GM21576 (cell line): ENCODE measurements around the gene NEDD4L.

ENCODE experiments used
- ATAC-seq: cut with Tn5 transposase; IDR thresholded peaks from one replicate; pipeline ENCODE4 v1.9.1; 2021; ENCODE audit warnings: mild to moderate bottlenecking, moderate library complexity; ENCODE audit not compliant: unreplicated experiment

The NEDD4L gene

DNA sequence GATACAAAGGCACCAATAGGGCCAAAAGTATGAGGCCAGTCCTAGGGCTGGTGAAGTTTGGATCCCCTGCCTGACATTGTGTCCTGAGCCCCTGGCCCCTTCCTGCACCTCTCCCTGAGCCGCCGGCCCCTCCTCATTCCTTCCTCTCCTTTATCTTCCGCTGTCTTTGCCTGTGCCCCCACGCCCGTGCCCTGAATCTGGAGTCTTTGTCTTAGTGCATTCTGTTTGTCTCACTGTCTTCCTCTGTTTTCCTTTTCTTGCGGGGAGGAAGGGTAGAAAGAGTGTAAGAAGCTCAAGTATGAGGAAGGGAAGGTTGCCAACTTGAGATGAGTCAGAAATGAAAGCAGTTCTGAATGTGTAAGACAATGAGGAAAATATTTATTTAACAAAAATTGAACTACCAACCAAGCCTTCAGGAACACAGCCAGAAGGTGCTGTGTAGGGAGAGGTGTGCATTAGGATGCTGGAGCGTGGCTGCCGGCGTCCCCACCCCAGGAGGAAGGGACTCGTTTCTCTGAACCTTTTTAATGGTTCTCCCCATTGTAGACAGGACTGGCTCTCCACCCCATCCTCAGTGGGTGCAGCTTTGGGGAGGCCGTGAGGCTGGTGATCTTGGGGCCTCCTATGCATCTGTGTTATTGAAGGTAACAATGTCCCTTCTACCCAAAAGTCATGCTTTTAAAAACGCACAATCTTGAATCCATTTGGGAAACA, 133.1 kb downstream of the NEDD4L start:
- no peak for ATAC-seq

DNA sequence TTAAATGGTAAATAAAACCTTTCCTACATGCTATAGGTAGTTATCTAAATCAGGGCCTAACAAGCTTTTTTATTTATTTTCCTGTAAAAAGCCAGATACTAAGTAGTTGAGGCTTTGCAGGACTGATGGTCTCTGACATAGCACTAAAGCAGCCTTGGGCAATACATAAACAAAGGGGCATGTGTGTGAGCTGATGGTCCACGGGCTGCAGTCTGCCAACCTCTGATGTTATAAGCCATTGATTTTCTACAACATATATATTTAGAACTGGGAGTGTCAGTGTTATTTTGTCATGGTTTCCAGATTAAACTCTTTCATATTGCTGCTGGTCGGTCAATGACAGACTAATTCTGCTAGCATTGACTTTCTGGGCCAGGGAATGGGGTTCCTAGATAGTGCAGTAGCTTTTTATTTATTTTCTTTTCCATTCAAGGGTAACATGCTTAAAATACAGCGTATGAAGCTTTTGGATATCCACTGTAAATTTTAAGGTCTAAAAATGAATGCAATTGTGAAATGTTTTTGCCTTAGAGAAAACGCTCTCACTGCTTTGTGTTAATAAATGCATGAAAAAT, 134.0 kb downstream of the NEDD4L start:
- no peak for ATAC-seq

DNA sequence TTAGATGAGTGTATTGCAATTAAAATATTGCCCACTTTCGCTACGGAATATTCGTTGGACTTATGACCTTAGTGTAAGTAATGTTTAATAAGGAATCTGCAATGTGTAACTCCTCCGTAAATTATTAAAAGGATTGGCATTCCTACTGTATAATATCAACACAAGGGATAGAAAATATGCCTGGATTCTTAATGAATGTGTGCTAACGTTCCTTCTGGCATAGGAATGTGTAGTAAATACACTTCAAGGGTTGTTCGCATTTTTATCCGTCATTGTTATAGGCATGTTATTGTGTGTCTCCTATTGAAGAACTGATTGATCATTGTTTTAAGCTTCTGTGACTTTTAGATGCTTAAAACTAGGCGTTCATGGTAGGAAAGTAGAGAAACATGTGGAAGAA, 134.5 kb downstream of the NEDD4L start:
- no peak for ATAC-seq

DNA sequence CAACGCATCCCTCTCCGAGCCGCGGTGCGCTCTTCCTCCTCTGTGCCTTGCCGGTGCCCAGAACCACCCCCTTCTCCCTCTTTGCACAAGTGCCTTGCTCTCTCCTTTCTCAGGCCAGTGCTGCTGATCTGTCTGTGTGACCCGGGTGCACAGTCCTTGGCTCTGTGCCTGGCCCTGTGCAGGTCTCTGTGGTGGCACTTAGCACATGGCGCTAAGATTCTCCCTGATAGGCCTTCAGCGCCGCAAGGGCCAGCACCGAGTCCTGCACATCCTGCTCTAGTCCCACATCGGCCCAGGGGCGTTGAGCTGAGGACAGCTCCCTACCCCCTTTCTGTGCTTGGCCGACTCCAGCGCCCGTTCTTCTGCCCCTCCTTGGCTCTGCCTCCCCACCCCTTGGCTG, 136.1 kb downstream of the NEDD4L start:
- no peak for ATAC-seq

DNA sequence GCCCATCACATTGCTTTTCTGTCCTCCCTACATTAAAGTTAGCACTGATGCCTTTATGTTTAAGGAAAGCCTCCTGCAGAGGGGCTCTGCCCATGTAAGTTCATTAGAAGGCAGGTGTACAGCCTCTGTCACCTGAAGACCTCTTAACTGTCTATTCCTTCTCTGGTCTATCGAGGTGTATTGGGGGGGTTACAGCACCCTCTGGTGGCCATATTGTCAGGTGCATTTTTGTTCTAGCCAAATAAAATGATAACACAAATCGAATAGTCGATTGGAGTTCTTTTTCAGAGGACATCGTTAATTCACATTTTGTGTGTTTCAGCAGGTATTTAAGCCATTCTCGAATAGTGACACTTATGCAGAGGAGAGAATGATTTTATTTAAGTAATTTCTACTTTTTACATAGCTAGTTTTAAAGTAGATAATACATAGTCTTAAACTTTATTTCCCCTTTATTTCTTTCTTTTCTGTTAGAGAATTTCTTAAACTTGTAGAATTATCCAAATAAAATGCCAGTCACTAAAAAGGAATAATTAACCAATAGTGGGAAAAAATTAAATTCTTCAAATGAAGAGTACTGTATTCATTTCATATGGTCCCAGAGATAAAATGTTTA, 136.8 kb downstream of the NEDD4L start:
- no peak for ATAC-seq

DNA sequence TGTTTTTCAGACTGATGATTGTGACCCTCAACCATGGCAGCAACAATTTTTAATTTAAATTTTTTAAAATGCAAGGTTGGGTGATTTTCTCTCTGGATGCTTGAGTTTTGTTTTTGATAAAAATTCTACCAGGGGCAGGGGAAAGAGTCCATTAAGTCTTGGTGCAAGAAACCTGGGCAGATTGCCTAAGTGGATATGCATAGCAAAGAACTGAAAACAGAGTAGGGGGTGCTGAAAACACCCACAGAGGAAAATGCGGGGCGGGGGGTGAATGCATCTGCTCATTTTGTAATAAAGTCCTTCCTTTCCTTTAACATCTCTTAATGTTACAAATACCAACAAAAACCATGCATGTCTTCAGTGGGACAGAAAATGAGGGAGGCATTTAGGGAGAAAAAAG, 138.0 kb downstream of the NEDD4L start:
- ATAC-seq: no peak

DNA sequence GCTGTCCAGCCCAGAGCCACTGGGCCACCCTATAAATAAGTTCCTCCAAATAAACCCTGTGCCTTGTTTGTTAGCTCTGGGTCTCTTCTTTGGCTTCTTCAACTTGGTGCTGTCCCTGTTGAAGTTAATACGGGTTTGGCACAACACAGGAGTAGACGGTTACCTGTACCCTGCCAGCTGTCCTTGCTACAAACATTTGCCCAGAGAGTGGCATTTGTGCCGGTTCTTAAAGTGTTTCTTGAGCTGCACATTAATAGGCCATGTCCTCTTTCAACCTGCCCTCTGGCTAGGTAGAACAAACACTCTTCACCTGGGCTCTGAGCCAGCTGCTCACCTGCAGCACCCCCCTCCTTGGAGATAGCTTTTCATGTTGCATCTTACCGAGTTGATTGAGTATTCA, 139.2 kb downstream of the NEDD4L start:
- ATAC-seq: no peak

DNA sequence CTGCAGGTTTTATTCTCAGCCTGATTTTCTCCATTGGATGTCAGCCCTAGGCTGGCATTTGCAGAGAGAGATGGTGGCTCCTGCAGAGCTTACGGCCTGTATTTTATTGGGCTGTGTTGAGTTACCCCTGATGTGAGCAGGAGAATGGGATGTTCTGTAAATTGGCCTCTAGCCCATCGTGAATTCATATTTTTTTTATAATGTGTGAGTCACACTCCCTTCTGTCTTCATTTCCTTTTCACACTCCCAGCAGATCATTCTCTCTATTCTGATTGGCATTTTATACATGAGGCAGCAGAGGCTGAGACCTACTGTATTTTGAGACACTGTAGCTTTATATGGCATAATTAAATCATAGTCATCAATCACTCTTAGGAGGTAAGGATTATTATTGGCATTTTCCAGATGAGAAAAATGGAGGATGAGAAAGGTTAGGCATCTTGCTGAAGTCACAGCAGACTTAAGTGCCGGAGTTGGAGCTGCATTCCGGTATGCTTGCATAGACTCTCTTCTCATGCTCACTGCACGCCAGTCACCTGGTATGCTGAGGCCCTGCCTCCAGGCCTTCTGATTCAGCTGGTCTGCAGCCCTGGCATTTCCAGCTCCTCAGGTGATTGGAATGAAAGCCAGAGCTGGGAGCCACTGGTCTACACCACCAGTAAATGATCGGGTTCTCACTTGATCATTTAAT, 142.4 kb downstream of the NEDD4L start:
- no peak for ATAC-seq

DNA sequence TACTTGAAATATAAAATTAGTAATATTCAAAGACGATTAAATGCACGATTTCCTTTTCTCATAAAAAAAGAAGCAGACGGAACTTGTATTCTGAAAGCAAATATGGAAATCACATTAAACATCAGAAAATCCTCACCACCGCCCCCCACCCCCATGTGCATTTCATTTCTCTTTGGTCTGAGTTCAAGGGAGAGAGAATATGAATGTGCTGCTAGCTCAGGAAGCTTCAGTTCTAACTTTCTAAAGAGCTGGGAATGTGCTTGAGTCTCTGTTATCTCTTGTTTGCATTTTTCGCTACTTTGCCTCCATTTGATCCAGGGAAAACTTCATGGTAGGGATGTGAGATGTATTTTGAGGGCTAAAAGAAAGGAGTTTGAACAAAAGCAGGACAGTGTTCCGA, 143.6 kb downstream of the NEDD4L start:
- ATAC-seq: no peak

DNA sequence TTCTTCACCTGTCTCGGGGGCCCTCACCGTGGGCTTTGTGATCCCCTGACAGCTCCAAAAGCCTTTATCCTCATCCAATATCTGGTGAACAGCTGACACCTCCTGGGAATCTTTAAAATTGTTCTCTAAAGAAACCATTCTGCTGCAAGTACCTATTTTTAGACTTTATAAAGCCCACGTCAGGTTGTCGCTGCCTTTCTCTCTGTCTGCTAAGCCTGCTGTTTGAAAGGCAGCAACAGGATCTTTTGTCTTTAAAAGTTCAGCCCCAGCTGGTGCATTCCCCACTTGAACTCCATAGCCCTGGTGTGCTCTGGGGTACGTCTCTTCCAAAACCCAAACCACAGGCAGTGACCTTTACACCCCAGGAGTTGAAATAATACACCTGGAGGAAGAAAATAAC, 145.0 kb downstream of the NEDD4L start:
- no peak for ATAC-seq

DNA sequence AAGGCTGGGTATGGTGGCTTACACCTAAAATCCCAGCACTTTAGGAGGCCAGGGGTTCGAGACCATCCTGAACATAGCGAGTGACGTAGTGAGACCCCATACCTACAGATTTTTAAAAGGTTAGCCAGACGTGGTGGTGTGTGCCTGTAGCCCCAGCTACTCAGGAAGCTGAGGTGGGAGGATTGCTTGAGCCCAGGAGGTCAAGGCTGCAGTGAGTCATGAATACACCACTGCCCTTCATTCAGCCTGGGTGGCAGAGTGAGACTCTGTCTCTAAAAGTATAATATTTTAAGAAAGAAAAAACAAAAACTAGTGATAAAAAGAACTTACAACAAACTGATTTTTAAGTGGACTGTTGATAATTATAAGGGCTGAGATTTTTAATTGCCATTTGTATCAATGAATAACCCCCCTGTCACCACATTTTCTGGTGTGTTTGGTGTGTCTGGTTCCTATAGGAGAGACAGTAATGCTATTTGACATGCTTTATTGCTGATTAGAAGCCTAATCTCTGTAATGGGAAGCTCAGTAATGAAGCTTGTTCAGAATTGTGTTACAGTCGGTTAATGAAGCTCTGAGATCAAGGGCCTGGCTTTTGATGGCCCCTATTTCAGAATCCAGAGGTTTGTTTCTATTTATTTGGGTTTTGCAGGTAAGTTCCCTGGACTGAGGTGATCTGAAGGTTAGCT, 147.0 kb downstream of the NEDD4L start:
- ATAC-seq: no peak

DNA sequence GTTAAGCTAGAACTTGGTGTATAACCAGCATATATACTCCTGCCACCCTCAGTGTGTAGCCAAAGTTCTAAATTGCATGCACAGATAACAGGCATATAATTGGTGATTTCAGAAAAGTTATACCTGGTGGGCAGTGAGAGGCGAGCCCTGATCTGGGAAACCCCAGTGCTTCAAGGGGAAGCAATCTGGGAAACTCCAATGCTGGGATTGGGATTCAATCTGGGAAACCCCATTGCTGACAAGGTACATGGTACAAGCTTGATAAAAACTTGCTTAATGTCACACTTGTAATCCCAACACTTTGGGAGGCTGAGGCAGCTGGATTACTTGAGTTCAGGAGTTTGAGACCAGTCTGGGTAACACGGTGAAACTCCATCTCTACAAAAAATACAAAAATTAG, 147.6 kb downstream of the NEDD4L start:
- no peak for ATAC-seq

DNA sequence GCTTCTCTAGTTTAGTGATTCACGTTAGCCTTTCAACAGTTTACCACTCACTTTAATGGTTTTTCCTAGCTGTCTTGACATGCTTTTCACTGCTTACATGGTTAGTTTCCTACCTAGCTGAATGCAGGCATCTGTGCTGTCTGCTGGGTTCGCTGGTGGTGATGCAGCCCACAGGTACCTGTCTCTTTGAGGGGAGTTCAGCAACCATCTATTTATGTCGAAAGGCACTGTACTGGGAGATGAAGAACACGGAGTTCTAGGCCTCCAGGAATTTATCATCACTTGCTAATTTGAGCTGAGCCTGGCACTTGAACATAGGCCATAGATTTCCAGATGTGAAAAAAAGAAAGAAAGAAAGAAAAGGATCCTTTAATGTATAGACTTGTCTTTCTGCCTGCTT, 148.5 kb downstream of the NEDD4L start:
- ATAC-seq: no peak

DNA sequence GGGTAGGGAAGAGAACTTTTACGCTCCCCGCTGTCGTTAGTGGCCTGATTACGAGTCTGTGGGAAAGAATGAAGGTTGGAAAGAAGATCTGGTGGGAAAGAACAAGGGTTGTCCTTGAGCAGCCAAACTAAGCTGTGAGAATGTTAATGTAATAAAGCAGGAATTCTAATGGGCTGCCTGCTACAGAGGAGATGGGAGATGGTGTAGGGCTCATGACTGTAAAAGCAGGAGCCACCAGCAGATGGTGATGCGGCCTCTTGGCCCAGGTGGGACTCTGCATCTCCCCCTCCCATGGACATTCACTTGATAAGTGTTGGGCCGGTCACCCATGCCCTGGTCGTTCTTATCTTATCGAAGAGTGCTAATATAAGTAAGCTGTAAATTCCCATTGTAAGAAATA, 150.0 kb downstream of the NEDD4L start:
- no peak for ATAC-seq

DNA sequence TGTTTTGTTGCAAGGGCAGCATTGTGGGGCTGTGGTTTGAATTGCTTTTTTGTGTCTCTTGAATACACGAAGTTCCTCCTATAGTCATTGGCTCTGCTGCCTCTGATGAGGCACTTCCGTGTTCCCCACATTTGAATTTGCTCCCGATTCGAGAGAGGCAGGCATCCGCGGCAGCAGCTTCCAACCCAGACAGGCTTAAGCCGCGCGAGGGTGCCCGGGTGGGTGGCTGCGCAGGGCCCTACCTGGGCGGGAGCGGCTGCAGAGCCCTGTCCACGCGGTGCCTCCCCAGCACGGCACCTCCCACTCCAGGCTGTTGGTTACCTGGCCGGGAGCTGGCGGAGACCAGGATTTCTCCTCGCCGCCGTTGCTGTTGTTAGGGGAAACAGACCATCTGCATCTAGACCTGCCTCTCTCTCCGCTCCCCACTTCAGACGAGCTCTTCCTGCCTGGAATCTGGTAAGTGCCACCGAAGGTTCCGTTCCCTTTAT, 151.3 kb downstream of the NEDD4L start:
- ATAC-seq: no peak

DNA sequence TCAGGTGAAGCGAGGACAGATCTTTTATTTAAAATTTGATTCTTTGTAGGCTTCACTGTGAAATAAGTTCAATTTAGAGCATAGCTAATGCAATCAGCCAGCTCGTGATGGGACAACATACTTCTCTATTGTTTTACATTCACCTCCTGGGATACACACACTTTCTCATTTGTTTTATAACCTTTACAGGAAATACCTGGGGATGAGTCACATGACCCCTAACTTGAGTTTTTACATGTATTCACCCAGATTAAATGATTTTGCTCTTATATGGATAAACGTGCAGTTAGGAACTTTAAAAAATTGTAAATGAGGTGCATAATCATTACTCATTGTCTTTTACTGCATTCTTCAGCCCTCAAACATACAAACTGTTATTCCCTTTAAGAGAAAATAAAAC, 152.1 kb downstream of the NEDD4L start:
- no peak for ATAC-seq

DNA sequence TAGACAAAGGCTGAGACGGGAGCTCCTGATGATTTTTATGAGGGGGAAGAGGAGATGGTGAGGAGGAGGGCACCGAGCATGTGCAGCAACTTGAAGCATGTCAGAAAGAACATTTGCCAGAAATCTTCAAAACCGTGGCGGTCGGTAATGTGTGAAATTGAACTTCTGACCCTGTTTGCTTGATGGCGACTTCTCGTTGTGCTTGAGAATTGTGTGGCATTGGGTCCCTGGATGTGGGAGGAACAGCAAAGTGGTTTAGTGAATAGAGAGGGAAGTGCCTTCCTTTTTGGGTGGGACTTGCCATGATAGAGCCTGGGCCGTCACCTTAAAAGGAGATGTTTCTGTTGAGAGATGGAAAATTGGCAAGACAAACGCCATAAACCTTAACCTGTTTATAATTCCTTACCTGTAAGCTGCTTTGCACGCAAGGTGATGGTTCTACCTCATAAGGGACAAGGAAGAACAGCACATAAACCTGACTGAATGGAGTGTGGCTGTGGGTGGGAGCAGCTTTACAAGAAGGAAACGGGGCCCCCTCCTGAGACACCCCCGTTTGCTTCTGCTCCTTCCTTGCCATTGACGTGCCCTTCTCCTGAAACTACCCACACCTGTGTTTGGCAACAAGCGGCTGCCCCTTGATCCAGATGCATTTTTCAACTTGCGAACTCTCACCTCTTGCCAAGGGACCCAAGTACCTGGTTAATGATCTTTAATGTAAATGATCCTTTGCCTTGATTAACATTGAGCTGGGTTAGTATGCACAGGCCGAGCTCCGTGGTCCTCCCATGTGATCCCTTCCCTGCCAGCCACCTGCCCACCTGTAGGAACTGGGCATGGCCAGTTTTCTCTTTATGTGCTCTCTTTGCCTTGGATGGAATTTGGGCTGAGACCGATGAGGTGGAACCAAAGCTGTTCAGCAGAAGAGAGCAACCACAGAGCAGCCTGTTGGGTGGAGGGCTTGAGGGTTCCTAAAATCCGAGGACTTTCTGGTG, 153.2 kb downstream of the NEDD4L start:
- no peak for ATAC-seq

DNA sequence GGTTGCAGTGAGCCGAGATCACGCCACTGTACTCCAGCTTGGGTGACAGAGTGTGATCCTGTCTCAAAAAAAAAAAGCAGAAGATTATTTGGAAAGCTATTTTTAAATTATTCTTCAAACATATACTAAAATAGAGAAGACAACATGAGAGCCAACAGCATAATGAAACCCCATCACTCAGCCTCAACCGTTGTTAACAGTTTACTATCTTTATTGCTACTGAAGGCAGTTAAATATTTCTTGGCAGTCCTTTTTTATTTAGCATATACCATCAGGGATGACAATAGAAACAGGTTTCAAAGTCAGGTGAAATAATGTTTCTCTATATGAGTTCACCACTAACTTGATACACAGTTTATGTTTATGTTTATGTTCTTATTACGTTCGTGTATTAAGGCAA, 157.2 kb downstream of the NEDD4L start:
- ATAC-seq: no peak

DNA sequence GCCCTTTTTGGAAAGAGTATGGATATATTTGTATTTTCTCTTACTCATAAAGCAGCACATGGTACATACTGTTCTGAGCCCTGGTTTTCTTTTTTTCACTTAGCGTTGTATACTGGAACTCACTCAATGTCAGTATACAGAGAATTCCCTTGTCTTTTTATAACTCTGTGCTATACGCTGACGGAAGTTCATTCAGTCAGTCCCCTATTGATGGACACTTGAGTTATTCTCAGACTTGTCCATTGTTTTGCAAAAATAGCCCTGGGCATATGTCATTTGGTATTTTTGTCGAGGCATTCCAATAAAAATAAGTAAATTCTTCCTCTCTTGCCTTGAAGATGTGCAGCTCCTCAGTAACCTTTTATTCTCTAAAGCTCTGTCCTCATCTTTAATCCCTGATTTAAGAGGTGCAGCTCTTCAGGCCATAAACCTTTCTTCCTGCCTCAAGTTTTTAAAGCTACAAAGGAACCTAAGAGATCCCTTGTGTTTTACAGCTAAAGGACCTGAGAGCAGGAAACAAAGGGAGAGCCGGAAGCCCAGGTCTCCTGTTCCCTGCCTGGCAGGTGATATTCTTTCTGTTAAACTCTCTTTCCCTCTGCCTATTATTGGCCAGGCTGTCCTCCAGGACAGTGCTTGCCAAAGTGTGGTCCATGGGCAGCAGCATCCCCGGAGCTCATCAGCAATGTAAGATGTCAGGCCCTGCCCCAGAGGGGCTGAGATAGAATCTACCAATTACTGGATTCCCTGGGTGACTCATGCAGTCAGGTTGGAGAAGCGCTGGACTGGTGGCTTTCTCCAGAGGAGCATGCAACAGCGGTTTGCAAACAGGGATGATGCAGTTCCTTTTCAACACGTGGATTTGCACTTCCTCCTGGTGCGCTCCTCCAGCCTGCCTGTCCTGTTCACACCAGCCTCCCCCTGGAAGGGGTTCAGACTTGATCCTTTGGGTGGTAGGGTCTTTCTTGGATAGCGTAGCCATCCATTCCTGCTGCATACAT, 158.0 kb downstream of the NEDD4L start:
- ATAC-seq: no peak
